ENCODE data around the gene MTCH2. TPM values are rescaled to one million over a fixed set of nuclear protein-coding genes. Genes with fewer than 3 reads are reported as not detected.
"Not testable (repeated sequence)": the region's sequence is repeated elsewhere in the genome, so short reads cannot be mapped to it uniquely, and the experiment has no call there.

MTCH2 gene
- total and polyA plus RNA-seq, 3 donors from 2014 or later: 71.1 to 396 (median 98.8) TPM

GRCh38 chr11:47669856-47670255, 27.5 kb upstream of the MTCH2 start:
- intact Hi-C loops (cut with DNase I; ENCODE audit: low total_unique reads): no loop called here
- TF ChIP-seq POLR2A (IDR thresholded peaks at IDR 0.05): no peak
- TF ChIP-seq, protein P1, sequence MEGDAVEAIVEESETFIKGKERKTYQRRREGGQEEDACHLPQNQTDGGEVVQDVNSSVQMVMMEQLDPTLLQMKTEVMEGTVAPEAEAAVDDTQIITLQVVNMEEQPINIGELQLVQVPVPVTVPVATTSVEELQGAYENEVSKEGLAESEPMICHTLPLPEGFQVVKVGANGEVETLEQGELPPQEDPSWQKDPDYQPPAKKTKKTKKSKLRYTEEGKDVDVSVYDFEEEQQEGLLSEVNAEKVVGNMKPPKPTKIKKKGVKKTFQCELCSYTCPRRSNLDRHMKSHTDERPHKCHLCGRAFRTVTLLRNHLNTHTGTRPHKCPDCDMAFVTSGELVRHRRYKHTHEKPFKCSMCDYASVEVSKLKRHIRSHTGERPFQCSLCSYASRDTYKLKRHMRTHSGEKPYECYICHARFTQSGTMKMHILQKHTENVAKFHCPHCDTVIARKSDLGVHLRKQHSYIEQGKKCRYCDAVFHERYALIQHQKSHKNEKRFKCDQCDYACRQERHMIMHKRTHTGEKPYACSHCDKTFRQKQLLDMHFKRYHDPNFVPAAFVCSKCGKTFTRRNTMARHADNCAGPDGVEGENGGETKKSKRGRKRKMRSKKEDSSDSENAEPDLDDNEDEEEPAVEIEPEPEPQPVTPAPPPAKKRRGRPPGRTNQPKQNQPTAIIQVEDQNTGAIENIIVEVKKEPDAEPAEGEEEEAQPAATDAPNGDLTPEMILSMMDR (IDR thresholded peaks at IDR 0.05): no peak
- no peaks in the 10 kb centered on the region for H3K27me3 ChIP-seq
- H3K4me3 ChIP-seq: no peak overlapping the region
- H3K27ac ChIP-seq: no peak overlapping the region
- 96 to 98% methylated on average over 6 of the region's 6 CpGs for WGBS, 2 donors
- no peaks in the 10 kb centered on the region for H3K36me3 ChIP-seq (ENCODE audit: low read depth, missing control alignments)
- DNase-seq: no peak
- no peaks in the 10 kb centered on the region for H3K9me3 ChIP-seq
- H3K4me1 ChIP-seq: no peaks in the 10 kb centered on the region

GRCh38 chr11:47668665-47669064, 26.3 kb upstream of the MTCH2 start:
- no peaks in the 10 kb centered on the region for H3K9me3 ChIP-seq
- H3K4me1 ChIP-seq: no peaks in the 10 kb centered on the region
- no peak for DNase-seq
- H3K27me3 ChIP-seq: no peaks in the 10 kb centered on the region
- no peak overlapping the region for H3K4me3 ChIP-seq
- TF ChIP-seq, protein P1 (IDR thresholded peaks at IDR 0.05): no peak
- TF ChIP-seq POLR2A (IDR thresholded peaks at IDR 0.05): no peak
- intact Hi-C loops (cut with DNase I; ENCODE audit: low total_unique reads): no loop called here
- no peaks in the 10 kb centered on the region for H3K36me3 ChIP-seq (ENCODE audit: low read depth, missing control alignments)
- no peak overlapping the region for H3K27ac ChIP-seq

GRCh38 chr11:47667555-47667954, 25.2 kb upstream of the MTCH2 start:
- TF ChIP-seq, protein P1 (IDR thresholded peaks at IDR 0.05): no peak
- TF ChIP-seq POLR2A (IDR thresholded peaks at IDR 0.05): no peak
- Histone ChIP-seq H3K4me3 (no peak overlapping the region), H3K27me3 (no peaks in the 10 kb centered on the region), H3K9me3 (no peaks in the 10 kb centered on the region), H3K4me1 (no peaks in the 10 kb centered on the region), H3K36me3 (ENCODE audit: low read depth, missing control alignments) (no peaks in the 10 kb centered on the region), H3K27ac (no peak overlapping the region)
- WGBS, 2 donors: 51 to 66% methylated on average over 2 of the region's 2 CpGs
- intact Hi-C loops (cut with DNase I; ENCODE audit: low total_unique reads): no loop called here
- DNase-seq: no peak

GRCh38 chr11:47667135-47667534, 24.8 kb upstream of the MTCH2 start:
- Histone ChIP-seq H3K27me3 (no peaks in the 10 kb centered on the region), H3K4me1 (no peaks in the 10 kb centered on the region), H3K36me3 (ENCODE audit: low read depth, missing control alignments) (no peaks in the 10 kb centered on the region), H3K9me3 (no peaks in the 10 kb centered on the region), H3K4me3 (no peak overlapping the region), H3K27ac (no peak overlapping the region)
- WGBS, 2 donors: 30 to 57% methylated on average over 3 to 4 of the region's 4 CpGs
- no peak for DNase-seq
- TF ChIP-seq POLR2A (IDR thresholded peaks at IDR 0.05): no peak
- TF ChIP-seq, protein P1 (IDR thresholded peaks at IDR 0.05): no peak
- intact Hi-C loops (cut with DNase I; ENCODE audit: low total_unique reads): no loop called here

DNA sequence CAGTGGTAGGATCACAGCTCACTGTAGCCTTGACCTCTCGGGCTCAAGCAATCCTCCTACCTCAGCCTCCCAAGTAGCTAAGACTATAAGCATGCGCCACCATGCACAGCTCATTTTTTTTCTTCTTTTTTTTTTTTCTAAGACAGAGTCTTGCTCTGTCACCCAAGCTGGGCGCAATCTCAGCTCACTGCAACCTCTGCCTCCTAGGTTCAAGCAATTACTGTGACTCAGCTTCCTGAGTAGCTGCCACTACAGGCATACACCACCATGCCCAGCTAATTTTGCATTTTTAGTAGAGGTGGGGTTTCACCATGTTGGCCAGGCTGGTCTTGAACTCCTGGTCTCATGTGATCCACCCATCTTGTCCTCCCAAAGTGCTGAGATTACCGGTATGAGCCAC, 22.6 kb upstream of the MTCH2 start:
- H3K27me3 ChIP-seq; intact Hi-C loops (cut with DNase I; ENCODE audit: low total_unique reads): not testable (repeated sequence)
- WGBS, 2 donors: 89 to 96% methylated on average over 4 of the region's 4 CpGs

More for the DNA sequence above, 22.6 kb upstream of the MTCH2 start:
- not testable (repeated sequence) for H3K9me3 ChIP-seq; H3K27ac ChIP-seq; H3K36me3 ChIP-seq (ENCODE audit: low read depth, missing control alignments); H3K4me1 ChIP-seq; H3K4me3 ChIP-seq; DNase-seq

Data from testis (tissue), 3 donors.